NCI-H526 (cell line): ENCODE data around the gene PDE6B.
"Not testable (repeated sequence)": the region's sequence is repeated elsewhere in the genome, so short reads cannot be mapped to it uniquely, and the experiment has no call there.

Experiments used
- DNase-seq, 2 experiments: peaks; one replicate each; lab custom pipeline; 2025; lab: John Stamatoyannopoulos, UW

Gene PDE6B

DNA sequence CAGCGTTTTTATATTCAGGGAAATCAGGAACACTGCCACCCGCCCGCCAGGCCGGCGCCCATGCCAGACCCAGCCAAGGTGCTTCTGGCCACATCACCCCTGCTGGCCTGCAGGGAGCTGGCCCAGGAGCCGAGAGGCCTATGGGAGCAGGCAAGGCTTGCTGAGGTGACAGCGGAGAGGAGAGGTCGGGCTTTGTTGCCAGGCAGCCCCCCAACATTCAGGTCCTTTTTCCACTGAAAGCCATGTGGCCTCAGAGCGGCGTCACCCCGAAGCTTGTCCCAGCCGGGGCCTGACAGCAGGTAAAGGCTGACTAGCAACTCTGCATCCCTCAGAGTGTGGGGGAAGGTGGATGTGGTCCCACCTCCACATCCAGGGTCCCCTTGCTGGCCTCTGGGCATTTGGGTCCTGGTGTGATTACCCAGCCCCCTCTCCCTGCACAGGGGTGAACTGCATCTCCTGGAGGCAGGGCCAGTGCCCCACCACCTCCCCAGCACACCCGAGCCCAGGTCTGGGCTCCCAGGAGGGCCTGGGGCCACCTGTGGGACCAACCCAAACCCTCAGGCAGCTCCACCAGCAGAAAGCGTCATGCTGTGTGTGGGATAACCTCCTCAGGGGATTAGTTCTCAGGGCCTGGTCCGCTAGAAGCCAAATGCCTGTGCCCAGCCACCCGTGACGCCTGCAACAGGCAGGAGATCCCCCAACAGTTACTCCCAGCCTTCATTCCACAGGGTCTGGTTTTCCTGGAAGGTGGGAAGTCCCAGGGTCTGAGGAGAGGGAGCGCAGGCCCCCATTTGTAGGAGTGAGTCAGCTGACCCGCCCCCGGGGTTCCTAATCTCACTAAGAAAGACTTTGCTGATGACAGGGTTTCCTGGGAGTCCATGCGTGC, at the start of gene PDE6B:
TSS of gene PDE6B (plus strand) at position 869 of the 886 bp plus-strand sequence. CDS start 54 bp downstream, outside the sequence.
- DNase-seq = no peak

DNA sequence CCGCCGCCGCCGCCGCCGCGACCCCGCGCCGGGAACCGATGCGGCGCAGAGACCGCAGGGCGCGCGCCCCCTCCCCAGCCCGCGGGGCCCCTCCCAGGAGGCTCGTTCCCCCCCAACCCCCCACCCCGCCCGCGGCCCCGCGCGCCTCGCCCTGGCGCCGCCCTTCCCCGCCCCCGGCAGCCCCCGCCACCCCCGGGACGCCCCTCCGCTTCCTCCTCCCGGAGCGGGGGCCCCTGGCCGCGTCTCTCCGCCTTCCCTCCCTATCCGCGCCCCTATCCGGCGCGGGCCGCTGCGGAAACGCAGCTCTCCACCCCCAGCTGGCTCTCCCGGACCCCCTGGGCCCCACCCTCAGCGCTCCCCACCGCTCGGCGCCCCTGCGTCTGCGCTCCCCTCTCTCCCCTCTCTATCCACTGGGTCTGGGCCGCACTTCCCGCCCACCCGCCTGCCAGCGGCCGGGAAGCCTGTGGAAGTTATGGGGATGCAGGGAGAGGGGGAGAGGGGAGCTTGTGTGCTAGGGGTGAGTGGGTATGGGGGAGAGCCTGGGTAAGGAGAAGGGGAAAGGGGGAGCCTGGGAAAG, 49.0 kb upstream of the PDE6B start, which contains the start of gene TMEM271:
TSS of gene TMEM271 (minus strand) at position 51 of the 577 bp plus-strand sequence. CDS start 233 bp downstream, outside the sequence.
- peak in 1 of 2 experiments; percentile 25 for DNase-seq

- DNase-seq = peak in 1 of 2 experiments; percentile 53
Observed at GRCh38 chr4:576991-577498, 48.3 kb upstream of the PDE6B start.

DNA sequence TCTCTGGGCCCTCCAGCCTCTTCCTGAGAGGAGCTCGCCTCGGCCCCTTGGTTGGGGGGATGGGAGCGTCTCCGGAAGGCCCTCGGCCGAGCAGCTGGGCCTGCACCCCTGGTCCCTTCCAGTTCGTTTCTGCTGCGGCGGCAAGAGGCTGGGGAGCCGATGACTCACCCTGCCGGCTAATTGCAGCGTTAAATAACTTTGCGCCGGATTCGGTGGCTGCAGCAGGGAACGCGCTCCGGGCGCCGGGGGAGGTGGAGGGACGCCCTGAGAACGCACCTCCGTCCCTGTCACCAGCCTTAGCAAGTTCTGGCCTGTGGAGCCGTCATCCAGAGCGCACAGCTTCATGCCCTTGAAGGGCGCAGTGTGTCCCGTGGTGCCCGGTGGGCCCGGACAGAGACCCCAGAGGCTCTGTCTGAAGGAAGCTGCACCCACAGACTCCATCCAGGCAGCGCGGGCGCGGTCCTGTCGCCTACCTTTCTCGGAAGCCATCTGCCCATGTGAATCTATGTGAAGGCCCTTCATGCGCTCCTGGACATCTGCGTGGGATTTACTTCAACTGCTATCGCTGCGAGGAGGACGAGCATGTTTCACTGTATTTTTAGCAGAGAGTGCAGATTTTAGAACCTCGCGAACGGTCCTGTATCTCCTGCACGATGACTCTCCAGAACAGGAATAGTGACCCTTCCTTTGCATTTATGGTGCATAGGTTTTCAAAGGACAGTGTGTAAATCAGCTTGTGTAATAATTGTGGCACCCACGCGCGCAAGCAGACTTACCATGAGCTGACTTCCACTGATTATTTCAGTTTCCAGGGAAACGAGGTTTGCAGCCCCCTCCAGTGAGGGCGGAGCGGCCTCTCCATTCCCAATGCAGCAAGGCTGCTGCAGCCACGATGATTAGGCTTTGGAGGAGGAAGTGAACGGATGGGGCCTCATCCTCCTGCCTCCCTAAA, 47.6 kb upstream of the PDE6B start:
- DNase-seq = peak in 1 of 2 experiments; percentile 53

DNA sequence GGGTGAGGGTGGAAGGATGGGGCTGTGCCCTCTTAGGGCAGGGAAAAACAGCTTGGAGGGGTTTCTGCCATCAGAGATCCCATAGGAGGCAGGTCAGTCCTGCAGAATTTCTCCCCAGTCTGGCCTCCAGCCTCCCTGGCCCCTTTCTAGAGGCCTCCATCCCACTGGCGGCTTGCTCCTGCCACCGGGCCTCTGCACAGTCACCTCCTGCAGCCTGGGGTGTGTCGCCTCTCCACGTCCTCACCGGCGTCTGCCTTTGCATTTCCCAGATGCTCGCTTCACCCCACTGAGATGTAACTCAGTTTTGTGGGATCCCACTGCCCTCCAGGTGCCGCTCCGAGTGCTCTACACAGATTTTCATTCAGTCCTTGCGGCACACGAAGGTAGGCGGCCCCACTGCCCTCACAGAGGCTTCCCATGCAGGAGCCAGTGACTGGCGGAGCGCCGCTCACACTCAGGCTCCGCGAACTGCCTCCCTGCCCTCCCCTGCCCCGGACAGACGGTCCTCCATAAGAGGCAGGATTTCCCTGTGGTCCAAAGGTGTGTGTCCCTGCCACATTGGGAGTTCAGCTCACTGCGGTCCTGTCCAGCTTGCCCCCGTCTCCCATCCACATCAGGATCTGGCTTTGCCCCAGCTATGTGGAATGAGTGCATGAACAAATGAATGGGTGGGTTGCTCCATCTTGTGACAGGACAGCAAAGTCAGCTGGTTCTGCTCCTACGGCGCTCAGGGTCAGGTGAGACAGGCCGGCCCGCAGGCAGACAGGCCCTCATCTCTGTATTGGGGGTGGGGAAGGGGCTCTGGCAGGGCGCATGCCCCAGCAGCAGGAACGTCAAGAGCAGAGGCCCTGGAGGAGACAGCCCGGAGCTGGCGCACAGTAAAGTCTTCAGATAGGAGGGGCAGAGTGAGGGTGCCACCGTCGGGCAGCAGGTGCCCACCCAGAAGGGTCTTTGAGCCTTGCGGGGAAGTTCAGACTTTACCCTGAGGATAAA, 46.6 kb upstream of the PDE6B start:
- DNase-seq = no peak

- no peak for DNase-seq
Observed at GRCh38 chr4:579543-580175, 45.7 kb upstream of the PDE6B start.

DNA sequence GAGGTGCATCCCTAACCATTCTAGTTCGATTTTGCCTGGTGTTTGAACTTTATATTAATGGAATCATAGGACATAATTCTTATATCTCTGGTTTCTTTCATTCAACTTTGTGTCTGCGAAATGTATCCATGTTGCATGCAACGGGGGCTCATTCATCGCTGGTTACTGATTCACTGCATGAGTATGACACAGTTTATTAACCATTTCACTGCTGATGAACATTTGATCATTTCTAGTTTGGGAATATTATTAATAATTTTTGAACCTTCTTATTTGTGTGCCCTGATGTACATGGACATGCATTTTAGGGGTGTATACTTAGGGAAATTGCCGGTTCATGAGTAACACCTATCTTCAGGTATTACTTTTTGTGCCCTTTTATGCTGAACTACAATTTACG, 44.2 kb upstream of the PDE6B start:
- DNase-seq = no peak

DNA sequence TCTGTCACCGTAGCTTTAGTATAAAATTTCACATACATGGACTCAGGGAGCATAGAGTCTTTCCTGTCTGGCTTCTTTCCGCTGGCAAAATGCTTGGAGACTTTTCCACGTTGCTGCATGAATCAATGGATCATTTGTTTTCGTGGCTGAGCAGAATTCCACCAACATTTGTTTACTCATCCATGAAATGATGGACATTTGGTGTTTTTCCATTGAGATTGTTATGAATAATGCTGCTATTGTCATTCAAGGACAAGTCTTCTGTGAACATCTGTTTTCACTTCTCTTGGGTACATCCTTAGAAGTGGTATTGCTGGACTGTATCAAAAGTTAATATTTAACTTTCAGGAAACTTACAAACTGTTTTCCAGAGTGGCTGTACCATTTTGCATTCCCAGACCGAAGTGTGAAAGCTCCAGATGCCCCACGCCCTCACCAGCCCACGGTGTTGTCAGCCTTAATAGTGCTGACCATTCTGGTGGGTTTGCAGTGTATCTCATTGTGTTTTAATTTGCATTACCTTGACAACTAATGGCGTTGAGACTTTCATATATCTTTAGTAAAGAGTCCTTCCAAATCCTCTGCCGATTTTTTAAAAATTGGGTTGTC, 43.5 kb upstream of the PDE6B start:
- peak; percentile 32 to 52 for DNase-seq

DNA sequence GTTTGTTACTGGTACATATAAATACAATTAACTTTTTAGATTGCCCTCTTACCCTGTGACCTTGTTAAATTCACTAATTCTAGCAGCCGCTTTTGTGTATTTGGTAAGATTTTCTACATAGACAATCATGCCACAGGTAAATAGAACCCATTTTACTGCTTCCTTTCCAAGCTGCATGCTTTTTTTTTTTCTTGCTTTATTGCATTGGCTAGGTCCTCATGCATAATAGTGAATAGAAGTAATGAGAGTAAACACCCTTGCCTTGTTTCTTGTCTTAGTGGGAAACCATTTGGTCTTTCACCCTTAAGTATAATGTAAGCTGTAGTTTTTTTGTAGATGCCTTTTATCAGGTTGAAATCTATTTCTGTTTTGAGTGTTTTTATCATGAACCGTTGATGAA, 41.6 kb upstream of the PDE6B start:
- no peak for DNase-seq

DNA sequence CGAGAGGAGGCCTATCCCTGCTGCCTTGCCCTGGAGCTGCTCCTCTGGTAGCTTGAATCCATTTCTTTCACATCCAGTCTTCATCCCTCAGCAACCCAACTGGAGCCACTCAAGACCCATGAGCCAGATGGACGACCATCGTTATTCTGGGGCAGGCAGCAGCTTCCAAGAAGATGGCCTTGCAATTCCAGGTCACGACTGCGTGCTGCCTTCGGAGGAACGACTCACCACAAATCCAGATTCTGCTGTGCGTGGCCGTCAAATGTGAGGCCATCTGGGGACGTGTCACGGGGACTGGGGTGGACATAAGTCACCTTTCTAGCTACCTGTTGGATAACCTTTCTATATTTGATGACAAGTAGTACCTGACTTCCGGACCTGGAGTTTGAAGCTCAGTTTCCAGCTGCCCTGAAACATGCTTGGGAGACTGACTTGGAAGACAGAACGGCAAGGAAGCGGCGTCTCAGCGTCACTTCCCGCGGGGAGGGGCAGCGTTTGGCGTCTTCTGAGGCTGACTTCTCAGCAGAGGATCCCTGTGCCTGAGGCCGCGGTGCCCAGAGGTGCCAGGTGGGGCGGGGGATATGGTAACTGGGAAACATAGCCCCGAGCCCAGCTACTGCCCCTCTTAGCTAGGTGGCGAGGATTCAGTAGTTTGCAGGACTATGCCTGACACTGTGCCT, 37.6 kb upstream of the PDE6B start:
- DNase-seq = no peak

GRCh38 chr4:588351-588849, 37.0 kb upstream of the PDE6B start:
- DNase-seq = no peak

GRCh38 chr4:589219-589963, 36.0 kb upstream of the PDE6B start:
- DNase-seq = no peak

DNA sequence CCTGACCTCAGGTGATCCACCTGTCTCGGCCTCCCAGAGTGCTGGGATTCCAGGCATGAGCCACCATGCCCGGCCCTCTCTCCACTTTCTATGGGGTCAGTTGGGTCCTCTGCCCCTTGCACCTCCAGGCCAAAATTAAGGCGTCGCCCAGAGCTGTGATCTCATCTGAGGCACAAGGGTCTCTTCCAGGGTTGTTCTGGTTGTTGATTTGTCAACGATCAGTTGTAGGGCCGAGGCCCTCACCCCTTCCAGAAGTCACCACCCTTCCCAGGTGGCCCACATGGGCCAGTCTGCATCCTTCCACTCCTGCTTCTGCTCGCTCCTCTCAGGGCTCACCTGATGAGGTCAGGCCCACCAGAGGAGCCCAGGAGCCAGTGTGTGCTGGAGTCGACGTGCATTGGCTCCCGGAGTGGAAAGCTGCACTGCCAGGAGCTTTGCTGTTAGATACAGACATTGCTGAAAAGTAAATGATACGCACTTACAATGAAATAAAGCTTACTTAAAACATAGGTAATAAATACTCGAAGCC, 35.0 kb upstream of the PDE6B start:
- DNase-seq = no peak

DNA sequence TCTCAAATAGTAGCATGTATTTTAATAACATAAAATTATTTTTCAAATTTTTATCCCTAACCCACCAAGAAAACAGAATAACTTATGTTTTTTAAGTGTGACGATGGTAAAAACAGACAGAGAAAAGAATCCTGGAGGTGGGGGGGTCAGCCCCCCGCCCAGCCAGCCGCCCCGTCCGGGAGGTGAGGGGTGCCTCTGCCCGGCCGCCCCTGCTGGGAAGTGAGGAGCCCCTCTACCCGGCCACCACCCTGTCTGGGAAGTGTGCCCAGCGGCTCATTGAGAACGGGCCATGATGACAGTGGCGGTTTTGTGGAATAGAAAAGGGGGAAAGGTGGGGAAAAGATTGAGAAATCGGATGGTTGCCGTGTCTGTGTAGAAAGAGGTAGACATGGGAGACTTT, 33.2 kb upstream of the PDE6B start:
- not testable (repeated sequence) for DNase-seq

DNA sequence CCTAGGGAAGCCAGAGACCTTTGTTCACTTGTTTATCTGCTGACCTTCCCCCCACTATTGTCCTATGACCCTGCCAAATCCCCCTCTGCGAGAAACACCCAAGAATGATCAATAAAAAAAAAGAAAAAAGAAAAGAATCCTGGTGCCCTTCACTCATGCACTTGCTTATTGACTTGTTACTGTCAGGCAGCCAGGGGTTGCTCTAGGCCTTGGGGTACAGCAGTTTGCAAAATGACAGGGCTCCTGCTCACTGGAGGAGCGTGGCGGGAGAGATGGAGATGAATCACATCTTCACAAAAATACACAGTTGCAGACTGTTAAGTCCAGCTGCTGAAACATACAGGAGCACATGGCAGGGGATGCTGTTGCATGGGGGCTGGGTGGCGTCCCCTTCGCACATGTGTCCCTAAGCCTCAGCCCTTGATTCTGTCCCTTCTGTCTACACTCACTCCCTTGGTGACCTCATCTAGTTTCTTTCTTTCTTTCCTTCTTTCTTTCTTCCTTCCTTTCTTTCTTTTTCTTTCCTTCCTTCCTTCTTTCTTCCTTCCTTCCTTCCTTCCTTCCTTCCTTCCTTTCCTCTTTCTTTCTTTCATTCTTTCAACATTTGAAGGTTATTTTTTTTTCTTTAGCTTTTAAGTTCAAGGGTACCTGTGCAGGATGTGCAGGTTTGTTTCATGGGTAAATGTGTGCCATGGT, 32.4 kb upstream of the PDE6B start:
- no peak for DNase-seq

- DNase-seq = no peak
Observed at GRCh38 chr4:598925-599324, 26.4 kb upstream of the PDE6B start.

- no peak for DNase-seq
Observed at GRCh38 chr4:600166-600565, 25.2 kb upstream of the PDE6B start.
